ENCODE data around the gene AHRR. TPM values are rescaled to one million over a fixed set of nuclear protein-coding genes. Genes with fewer than 3 reads are reported as not detected.
"Not testable (repeated sequence)": the region's sequence is repeated elsewhere in the genome, so short reads cannot be mapped to it uniquely, and the experiment has no call there.

The AHRR gene
- total and polyA plus RNA-seq, 8 donors = 0.63 to 47.8 (median 1.1) TPM; not detected in 1

DNA sequence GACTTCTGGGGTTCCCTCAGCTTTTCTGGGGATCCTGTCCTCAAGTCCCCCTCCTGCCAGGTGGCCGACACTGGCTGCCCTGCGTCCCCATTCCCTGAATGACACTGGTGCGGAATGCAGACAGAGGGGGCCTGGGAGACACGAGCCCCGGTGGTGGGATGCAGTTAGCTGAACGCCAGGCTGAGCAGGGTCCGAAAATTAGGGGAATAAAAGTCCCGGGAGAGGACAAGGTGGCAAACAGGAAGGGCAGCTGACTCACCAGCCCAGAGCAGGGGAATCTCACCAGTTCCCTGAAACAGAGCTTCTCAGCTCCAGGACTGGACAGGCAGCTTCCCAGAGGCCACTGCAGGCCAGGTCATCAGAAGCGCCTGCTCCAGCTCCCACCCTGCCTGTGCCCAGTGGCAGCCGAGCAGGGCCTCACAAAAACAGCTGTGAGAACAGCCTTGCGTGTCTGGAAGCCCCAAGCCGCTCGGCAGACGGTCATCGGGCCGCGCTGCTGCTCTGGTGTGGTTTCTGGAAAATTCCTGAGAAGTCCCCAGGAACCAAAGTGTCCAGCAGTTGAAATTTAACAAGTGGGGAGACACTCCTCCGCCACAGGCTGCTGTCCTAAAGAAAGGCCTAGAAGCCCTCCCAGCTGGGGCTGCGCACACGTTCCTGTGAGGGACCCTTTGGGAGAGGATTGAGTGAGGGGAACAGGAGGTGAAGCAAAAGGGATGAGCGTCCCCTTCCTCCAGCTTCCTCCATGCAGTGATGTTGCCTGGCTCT is 73.8 kb downstream of the AHRR start:
- peaks cover 0 to 21% (median 0%) of the 10 kb centered on the region in 3 donors for H3K27me3 ChIP-seq
- intact Hi-C loops (cut with DNase I; ENCODE audit: low total_unique reads) = no loop called here
- H3K4me1 ChIP-seq = peaks cover 10 to 13% (median 11%) of the 10 kb centered on the region in 4 donors
- TF ChIP-seq POLR2AphosphoS5 (IDR thresholded peaks at IDR 0.05) (no peak), EP300 (IDR thresholded peaks at IDR 0.05) (no peak), POLR2A (IDR thresholded peaks at IDR 0.05) (no peak)
- TF ChIP-seq, protein P1, sequence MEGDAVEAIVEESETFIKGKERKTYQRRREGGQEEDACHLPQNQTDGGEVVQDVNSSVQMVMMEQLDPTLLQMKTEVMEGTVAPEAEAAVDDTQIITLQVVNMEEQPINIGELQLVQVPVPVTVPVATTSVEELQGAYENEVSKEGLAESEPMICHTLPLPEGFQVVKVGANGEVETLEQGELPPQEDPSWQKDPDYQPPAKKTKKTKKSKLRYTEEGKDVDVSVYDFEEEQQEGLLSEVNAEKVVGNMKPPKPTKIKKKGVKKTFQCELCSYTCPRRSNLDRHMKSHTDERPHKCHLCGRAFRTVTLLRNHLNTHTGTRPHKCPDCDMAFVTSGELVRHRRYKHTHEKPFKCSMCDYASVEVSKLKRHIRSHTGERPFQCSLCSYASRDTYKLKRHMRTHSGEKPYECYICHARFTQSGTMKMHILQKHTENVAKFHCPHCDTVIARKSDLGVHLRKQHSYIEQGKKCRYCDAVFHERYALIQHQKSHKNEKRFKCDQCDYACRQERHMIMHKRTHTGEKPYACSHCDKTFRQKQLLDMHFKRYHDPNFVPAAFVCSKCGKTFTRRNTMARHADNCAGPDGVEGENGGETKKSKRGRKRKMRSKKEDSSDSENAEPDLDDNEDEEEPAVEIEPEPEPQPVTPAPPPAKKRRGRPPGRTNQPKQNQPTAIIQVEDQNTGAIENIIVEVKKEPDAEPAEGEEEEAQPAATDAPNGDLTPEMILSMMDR (IDR thresholded peaks at IDR 0.05) = no peak
- H3K9me3 ChIP-seq = no peaks in the 10 kb centered on the region
- peak overlapping the region in 3 of 5 donors; percentile 8 to 42 (median 29) for H3K27ac ChIP-seq
- no peak overlapping the region for H3K4me3 ChIP-seq
- no peaks in the 10 kb centered on the region for H3K36me3 ChIP-seq
- DNase-seq = peak; percentile 23 to 58
- 71 to 78% (median 75%) methylated on average over 16 to 21 of the region's 21 CpGs for WGBS, 5 donors

DNA sequence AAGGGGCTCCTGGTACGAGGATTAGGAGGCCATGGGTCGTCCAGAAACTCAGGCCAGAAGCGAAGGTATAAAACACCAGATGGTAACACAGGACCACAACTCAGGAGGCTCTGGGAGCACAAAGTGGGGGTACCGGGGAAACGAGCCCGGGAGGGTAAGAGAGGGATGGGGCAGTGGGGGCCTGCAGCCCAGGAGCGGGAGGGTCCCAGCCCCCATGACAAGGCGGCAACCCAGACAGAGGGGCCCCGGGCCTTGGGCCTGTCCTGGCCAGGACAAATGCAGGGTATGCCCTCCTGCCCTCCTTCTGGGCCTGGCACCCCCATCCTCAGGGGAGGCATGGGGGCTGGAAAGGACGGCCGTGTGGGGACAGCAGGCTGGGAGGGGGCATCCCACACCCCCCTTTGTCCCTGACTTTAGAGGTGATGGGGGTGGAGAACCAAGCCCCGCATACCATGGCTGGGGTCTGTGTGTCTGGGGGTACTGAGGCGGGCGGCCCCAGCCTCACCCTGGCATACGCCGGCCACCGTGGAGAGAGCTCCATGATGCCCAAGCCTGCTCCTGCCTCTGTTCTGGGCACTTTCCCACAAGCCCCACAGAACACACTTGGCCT is 74.5 kb downstream of the AHRR start:
- no peak for TF ChIP-seq POLR2A (IDR thresholded peaks at IDR 0.05)
- TF ChIP-seq POLR2AphosphoS5 (IDR thresholded peaks at IDR 0.05) = no peak
- TF ChIP-seq, protein P1 (IDR thresholded peaks at IDR 0.05) = no peak
- TF ChIP-seq EP300 (IDR thresholded peaks at IDR 0.05) = no peak
- peaks cover 0 to 26% (median 0%) of the 10 kb centered on the region in 3 donors for H3K27me3 ChIP-seq
- H3K9me3 ChIP-seq = no peaks in the 10 kb centered on the region
- H3K27ac ChIP-seq = peak overlapping the region in 2 of 5 donors; percentile 8 to 42
- no peak overlapping the region for H3K4me3 ChIP-seq
- no peak for DNase-seq
- 90 to 95% (median 93%) methylated on average over 16 to 17 of the region's 17 CpGs for WGBS, 5 donors
- intact Hi-C loops (cut with DNase I; ENCODE audit: low total_unique reads) = no loop called here
- peaks cover 10 to 18% (median 11%) of the 10 kb centered on the region in 4 donors for H3K4me1 ChIP-seq
- H3K36me3 ChIP-seq = no peaks in the 10 kb centered on the region

DNA sequence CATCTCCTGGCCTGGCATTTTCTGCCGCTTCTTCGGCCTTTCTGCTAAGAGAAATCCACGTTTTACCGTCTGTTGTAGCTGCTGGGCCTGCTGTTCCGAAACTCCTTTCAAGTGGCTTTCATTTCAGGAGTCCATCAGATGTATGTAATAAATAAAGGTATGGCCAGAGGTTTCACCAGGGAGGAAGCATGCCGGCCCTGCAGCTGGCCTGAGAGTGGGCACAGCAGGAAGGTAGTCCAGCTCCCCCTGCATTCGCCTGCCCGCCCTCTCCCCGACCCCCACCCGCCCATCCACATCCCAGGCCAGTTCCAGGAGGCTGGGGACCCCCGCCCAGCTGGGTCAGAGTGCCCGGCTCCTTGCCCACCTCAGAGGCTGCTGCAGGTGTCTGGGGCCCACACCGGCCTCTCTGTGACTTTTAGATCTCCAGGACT is 75.0 kb downstream of the AHRR start:
- Histone ChIP-seq H3K27ac (peak overlapping the region in 1 of 5 donors; percentile 8), H3K27me3 (peaks cover 0 to 31% (median 0%) of the 10 kb centered on the region in 3 donors), H3K4me1 (peaks cover 10 to 18% (median 11%) of the 10 kb centered on the region in 4 donors), H3K4me3 (no peak overlapping the region), H3K36me3 (no peaks in the 10 kb centered on the region), H3K9me3 (no peaks in the 10 kb centered on the region)
- DNase-seq = peak in 1 of 2 donors; percentile 22
- 88 to 95% (median 94%) methylated on average over 12 to 13 of the region's 13 CpGs for WGBS, 5 donors
- intact Hi-C loops (cut with DNase I; ENCODE audit: low total_unique reads) = no loop called here
- TF ChIP-seq EP300 (IDR thresholded peaks at IDR 0.05) = no peak
- TF ChIP-seq POLR2A (IDR thresholded peaks at IDR 0.05) = no peak
- TF ChIP-seq, protein P1 (IDR thresholded peaks at IDR 0.05) = no peak
- TF ChIP-seq POLR2AphosphoS5 (IDR thresholded peaks at IDR 0.05) = no peak

DNA sequence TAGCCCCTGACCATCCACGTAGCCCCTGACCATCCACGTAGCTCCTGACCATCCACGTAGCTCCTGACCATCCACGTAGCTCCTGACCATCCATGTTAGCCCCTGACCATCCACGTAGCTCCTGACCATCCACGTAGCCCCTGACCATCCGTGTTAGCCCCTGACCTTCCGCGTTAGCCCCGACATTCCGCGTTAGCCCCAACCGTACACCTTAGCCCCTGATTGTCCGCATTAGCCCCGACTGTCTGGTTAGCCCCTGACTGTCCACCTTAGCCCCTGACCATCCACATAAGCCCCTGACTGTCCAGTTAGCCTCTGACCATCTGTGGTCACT is 76.6 kb downstream of the AHRR start:
- H3K4me3 ChIP-seq; H3K9me3 ChIP-seq; DNase-seq; intact Hi-C loops (cut with DNase I; ENCODE audit: low total_unique reads); H3K36me3 ChIP-seq; H3K27ac ChIP-seq: not testable (repeated sequence)
- WGBS, 5 donors = 94 to 98% (median 96%) methylated on average over 15 of the region's 15 CpGs
- Histone ChIP-seq H3K4me1 (peaks cover 10 to 18% (median 11%) of the 10 kb centered on the region in 4 donors), H3K27me3 (peaks cover 0 to 33% (median 0%) of the 10 kb centered on the region in 3 donors)

All from stomach (tissue), 9 donors.